Keratinocyte (primary cell): ENCODE data around the gene CCN6.

Experiments used
- EZH2 ChIP-seq: IDR thresholded peaks from one replicate; pipeline ENCODE4 v1.6.1; 2012; ENCODE audit warnings: inconsistent platforms, mild to moderate bottlenecking, low read length, moderate library complexity
- TF ChIP-seq, protein P1 (sequence below), 3 experiments: IDR thresholded peaks in 1 of 3; conservative IDR thresholded peaks in 1 of 3; optimal IDR thresholded peaks in 1 of 3; 2 replicates in 2 of 3; 3 replicates in 1 of 3; pipeline versions ENCODE3 to v1.5.1; 2011; ENCODE audit warnings: low read length in 3 of 3, mild to moderate bottlenecking in 3 of 3, moderate library complexity in 2 of 3, control low read depth in 1 of 3, inconsistent platforms in 1 of 3; ENCODE audit not compliant: insufficient read depth in 2 of 3; ENCODE audit errors: extremely low read depth in 1 of 3

DNA sequence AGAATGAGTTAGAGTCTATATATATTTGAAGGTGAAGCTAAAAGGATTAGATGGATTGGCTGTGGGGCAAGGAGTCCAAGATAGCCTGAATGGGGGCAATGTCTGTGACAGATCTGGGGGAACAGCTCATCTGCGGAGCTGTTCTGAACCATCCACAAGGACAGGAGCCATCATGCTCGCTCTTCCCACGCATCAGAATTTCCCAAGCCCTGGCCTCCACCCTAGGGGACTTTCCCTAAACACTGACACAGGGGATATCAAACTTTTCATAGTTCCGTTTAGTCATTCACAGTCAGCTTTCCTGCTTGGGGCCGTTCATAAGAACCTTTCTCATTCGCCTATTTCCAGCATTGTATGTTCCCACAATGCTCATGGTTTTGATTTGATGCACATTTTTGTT lies 37.6 kb upstream of the CCN6 start:
- TF ChIP-seq, protein P1, sequence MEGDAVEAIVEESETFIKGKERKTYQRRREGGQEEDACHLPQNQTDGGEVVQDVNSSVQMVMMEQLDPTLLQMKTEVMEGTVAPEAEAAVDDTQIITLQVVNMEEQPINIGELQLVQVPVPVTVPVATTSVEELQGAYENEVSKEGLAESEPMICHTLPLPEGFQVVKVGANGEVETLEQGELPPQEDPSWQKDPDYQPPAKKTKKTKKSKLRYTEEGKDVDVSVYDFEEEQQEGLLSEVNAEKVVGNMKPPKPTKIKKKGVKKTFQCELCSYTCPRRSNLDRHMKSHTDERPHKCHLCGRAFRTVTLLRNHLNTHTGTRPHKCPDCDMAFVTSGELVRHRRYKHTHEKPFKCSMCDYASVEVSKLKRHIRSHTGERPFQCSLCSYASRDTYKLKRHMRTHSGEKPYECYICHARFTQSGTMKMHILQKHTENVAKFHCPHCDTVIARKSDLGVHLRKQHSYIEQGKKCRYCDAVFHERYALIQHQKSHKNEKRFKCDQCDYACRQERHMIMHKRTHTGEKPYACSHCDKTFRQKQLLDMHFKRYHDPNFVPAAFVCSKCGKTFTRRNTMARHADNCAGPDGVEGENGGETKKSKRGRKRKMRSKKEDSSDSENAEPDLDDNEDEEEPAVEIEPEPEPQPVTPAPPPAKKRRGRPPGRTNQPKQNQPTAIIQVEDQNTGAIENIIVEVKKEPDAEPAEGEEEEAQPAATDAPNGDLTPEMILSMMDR (optimal IDR thresholded peaks at IDR 0.05 in 1 of 3, IDR thresholded peaks at IDR 0.05 in 1 of 3, conservative IDR thresholded peaks at IDR 0.05 in 1 of 3; ENCODE audit: extremely low read depth in 1 of 3, insufficient read depth in 2 of 3, low read length in 3 of 3), result no peak
- no peak for TF ChIP-seq EZH2
